ENCODE data around the gene NEK11. TPM values are rescaled to one million over a fixed set of nuclear protein-coding genes. Genes with fewer than 3 reads are reported as not detected.

NEK11 gene
- polyA plus RNA-seq, 1 donor from 2014 or later = 6.1 TPM

DNA sequence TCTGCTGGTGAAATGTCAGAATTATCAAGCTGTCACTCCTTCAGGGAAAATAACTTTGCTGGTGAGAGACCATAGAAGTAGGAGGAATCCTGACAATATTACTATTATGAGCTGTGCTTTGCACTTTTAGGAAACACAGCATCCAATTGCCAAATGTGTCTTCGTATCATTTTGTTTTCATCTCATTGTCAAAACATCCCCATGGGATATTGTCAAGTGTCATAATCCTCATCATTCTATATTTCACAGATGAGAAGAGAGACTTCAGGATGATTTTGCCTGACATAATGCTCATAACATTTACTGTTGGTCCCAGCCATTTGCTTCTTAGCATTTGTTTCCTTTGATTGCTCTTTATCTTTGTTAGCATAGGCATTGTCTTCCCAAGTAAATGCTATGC lies 234.4 kb downstream of the NEK11 start:
- no peak overlapping the region for H3K9ac ChIP-seq (ENCODE audit: low read length)
- TF ChIP-seq POLR2AphosphoS5 (IDR thresholded peaks at IDR 0.05) = peak; percentile 75
- TF ChIP-seq, protein P1, sequence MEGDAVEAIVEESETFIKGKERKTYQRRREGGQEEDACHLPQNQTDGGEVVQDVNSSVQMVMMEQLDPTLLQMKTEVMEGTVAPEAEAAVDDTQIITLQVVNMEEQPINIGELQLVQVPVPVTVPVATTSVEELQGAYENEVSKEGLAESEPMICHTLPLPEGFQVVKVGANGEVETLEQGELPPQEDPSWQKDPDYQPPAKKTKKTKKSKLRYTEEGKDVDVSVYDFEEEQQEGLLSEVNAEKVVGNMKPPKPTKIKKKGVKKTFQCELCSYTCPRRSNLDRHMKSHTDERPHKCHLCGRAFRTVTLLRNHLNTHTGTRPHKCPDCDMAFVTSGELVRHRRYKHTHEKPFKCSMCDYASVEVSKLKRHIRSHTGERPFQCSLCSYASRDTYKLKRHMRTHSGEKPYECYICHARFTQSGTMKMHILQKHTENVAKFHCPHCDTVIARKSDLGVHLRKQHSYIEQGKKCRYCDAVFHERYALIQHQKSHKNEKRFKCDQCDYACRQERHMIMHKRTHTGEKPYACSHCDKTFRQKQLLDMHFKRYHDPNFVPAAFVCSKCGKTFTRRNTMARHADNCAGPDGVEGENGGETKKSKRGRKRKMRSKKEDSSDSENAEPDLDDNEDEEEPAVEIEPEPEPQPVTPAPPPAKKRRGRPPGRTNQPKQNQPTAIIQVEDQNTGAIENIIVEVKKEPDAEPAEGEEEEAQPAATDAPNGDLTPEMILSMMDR (IDR thresholded peaks at IDR 0.05; ENCODE audit: poor library complexity, severe bottlenecking) = no peak
- TF ChIP-seq SMC3 (conservative IDR thresholded peaks at IDR 0.05; ENCODE audit: poor library complexity) = no peak
- TF ChIP-seq, protein P2, sequence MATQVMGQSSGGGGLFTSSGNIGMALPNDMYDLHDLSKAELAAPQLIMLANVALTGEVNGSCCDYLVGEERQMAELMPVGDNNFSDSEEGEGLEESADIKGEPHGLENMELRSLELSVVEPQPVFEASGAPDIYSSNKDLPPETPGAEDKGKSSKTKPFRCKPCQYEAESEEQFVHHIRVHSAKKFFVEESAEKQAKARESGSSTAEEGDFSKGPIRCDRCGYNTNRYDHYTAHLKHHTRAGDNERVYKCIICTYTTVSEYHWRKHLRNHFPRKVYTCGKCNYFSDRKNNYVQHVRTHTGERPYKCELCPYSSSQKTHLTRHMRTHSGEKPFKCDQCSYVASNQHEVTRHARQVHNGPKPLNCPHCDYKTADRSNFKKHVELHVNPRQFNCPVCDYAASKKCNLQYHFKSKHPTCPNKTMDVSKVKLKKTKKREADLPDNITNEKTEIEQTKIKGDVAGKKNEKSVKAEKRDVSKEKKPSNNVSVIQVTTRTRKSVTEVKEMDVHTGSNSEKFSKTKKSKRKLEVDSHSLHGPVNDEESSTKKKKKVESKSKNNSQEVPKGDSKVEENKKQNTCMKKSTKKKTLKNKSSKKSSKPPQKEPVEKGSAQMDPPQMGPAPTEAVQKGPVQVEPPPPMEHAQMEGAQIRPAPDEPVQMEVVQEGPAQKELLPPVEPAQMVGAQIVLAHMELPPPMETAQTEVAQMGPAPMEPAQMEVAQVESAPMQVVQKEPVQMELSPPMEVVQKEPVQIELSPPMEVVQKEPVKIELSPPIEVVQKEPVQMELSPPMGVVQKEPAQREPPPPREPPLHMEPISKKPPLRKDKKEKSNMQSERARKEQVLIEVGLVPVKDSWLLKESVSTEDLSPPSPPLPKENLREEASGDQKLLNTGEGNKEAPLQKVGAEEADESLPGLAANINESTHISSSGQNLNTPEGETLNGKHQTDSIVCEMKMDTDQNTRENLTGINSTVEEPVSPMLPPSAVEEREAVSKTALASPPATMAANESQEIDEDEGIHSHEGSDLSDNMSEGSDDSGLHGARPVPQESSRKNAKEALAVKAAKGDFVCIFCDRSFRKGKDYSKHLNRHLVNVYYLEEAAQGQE (IDR thresholded peaks at IDR 0.05; ENCODE audit: borderline replicate concordance) = no peak
- peak; percentile 66 for TF ChIP-seq EP300 (conservative IDR thresholded peaks at IDR 0.05; ENCODE audit: poor library complexity, severe bottlenecking)
- TF ChIP-seq MXI1 (conservative IDR thresholded peaks at IDR 0.05; ENCODE audit: poor library complexity, severe bottlenecking) = no peak
- TF ChIP-seq TAF1 (IDR thresholded peaks at IDR 0.05; ENCODE audit: low read depth) = no peak
- TF ChIP-seq EZH2 (IDR thresholded peaks at IDR 0.05; ENCODE audit: borderline replicate concordance, insufficient read depth, low read length, poor library complexity, severe bottlenecking) = no peak
- TF ChIP-seq RAD21 (conservative IDR thresholded peaks at IDR 0.05) = no peak
- no peaks in the 10 kb centered on the region for H3K79me2 ChIP-seq (replicated peaks; ENCODE audit: insufficient read depth, low read length)
- H3K4me2 ChIP-seq (ENCODE audit: low read length) = no peak overlapping the region
- H3K36me3 ChIP-seq (ENCODE audit: insufficient read depth, low read length) = no peaks in the 10 kb centered on the region
- no peaks in the 10 kb centered on the region for H3K27me3 ChIP-seq (ENCODE audit: insufficient read depth, low read depth, low read length)
- H3K9me2 ChIP-seq (ENCODE audit: insufficient read depth, low read length) = no peaks in the 10 kb centered on the region
- no peaks in the 10 kb centered on the region for H4K20me1 ChIP-seq (ENCODE audit: insufficient read depth)
- H2AFZ ChIP-seq (ENCODE audit: low read depth, low read length) = no peak overlapping the region
- no peak overlapping the region for H3K4me3 ChIP-seq (ENCODE audit: low read length)
- no peaks in the 10 kb centered on the region for H3F3A ChIP-seq (ENCODE audit: insufficient read depth, low read length, poor library complexity, severe bottlenecking)
- H3K9me3 ChIP-seq (ENCODE audit: low read length) = no peaks in the 10 kb centered on the region
- H3K27ac ChIP-seq (ENCODE audit: low read length) = no peak overlapping the region

DNA sequence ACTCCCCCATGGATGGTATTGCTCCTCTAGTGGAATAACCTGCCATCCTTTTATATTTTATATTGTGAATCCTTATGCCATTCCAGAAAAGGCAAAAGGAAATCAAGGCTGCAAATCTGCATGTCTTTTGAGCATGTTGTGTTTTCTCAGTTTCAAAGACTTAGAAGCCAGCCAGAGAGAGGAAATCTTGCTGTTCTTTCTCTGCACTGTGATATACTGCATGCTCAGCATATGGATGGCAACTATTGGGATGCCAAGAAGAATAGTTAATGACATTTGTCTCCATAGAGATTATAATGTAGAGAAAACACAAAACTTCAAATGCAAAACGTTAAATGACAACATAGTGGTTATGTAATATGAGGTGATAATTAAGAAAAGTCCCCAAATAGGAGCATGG lies 248.9 kb downstream of the NEK11 start:
- Histone ChIP-seq H3K4me2 (ENCODE audit: low read length) (no peak overlapping the region), H3K9me3 (ENCODE audit: low read length) (no peaks in the 10 kb centered on the region), H3K36me3 (ENCODE audit: insufficient read depth, low read length) (no peaks in the 10 kb centered on the region), H3K27ac (ENCODE audit: low read length) (no peak overlapping the region), H3K9ac (ENCODE audit: low read length) (no peak overlapping the region), H4K20me1 (ENCODE audit: insufficient read depth) (no peaks in the 10 kb centered on the region), H3F3A (ENCODE audit: insufficient read depth, low read length, poor library complexity, severe bottlenecking) (no peaks in the 10 kb centered on the region), H3K79me2 (replicated peaks; ENCODE audit: insufficient read depth, low read length) (no peaks in the 10 kb centered on the region), H3K9me2 (ENCODE audit: insufficient read depth, low read length) (no peaks in the 10 kb centered on the region), H3K27me3 (ENCODE audit: insufficient read depth, low read depth, low read length) (no peaks in the 10 kb centered on the region), H3K4me3 (ENCODE audit: low read length) (no peak overlapping the region), H2AFZ (ENCODE audit: low read depth, low read length) (no peak overlapping the region)
- TF ChIP-seq, protein P1 (IDR thresholded peaks at IDR 0.05; ENCODE audit: poor library complexity, severe bottlenecking) = no peak
- TF ChIP-seq RAD21 (conservative IDR thresholded peaks at IDR 0.05) = no peak
- TF ChIP-seq, protein P2 (IDR thresholded peaks at IDR 0.05; ENCODE audit: borderline replicate concordance) = no peak
- no peak for TF ChIP-seq EP300 (conservative IDR thresholded peaks at IDR 0.05; ENCODE audit: poor library complexity, severe bottlenecking)
- no peak for TF ChIP-seq EZH2 (IDR thresholded peaks at IDR 0.05; ENCODE audit: borderline replicate concordance, insufficient read depth, low read length, poor library complexity, severe bottlenecking)
- TF ChIP-seq SMC3 (conservative IDR thresholded peaks at IDR 0.05; ENCODE audit: poor library complexity) = no peak
- no peak for TF ChIP-seq MXI1 (conservative IDR thresholded peaks at IDR 0.05; ENCODE audit: poor library complexity, severe bottlenecking)
- no peak for TF ChIP-seq TAF1 (IDR thresholded peaks at IDR 0.05; ENCODE audit: low read depth)
- TF ChIP-seq POLR2AphosphoS5 (IDR thresholded peaks at IDR 0.05) = no peak
